GM19023 (cell line): ENCODE results near the gene MCEE.
A peak's percentile ranks its signal among the peaks of the same experiment; 100 is the strongest.
"Not testable (repeated sequence)": the region's sequence is repeated elsewhere in the genome, so short reads cannot be mapped to it uniquely, and the experiment has no call there.

ENCODE experiments used
- ATAC-seq: cut with Tn5 transposase; IDR thresholded peaks from one replicate; pipeline ENCODE4 v1.9.1; 2021; ENCODE audit warnings: mild to moderate bottlenecking, moderate library complexity; ENCODE audit not compliant: unreplicated experiment

Gene MCEE

DNA sequence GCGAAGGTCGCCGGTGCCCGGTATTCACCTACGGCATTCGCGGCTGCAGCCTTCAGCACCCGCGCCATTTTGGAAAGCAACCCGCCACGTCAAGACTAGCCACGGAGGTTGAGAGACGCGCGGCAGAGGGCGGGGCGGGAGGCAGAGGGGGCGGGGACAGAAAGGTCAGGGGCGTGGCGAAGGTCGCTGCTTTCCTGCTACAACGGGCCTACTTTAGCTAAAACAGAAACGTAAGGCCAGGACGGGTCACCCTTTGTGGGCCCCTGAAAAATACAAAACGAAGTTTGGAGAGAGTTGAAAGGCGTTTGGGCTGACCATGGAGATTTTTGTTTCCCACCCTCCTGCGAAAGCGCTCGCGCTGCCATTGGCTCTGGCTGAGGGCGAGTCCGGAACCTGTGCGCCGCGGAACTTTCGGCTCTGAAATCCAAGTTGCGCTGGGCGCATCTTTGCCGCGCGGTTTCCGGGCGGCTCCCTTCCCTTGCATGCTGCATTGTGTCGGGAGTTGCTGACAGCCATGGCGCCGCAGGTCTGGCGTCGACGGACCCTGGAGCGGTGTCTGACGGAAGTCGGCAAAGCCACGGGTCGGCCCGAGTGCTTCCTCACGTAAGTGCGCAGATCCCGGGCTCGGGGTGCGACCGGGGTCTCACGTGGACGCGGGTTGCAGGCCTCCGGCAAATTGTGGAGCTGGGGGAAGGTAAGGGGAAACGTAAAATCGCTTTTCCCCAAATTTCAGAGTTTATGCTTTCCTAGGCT lies at the start of gene MCEE, which contains the start of gene MPHOSPH10:
Gene MCEE, minus strand, starts transcription at position 78 of the 753 bp plus-strand sequence. Its CDS starts 10 bp downstream, at position 68.
Gene MPHOSPH10, plus strand, starts transcription at position 483 of the 753 bp plus-strand sequence. Its CDS starts 32 bp downstream, at position 515.
- peak; percentile 96 for ATAC-seq

DNA sequence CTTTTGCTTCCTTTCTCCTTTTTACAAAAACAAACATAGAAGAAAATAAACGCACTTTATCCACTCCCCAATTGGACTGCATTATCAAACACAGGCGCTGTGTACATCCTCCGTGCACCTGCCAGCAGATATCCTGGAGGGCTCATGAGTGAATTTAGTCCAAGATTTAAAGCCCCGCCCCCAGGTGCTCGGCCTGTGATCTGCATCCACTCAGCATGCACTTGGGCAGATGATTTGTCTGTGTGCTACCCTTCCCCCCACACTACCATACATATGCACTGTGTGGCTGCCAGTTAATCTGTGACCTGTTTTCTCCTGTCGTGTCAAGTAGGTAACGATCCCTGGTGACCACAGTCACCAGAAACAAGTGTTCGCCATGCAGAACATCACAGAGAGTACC lies 48.8 kb upstream of the MCEE start:
- not testable (repeated sequence) for ATAC-seq

DNA sequence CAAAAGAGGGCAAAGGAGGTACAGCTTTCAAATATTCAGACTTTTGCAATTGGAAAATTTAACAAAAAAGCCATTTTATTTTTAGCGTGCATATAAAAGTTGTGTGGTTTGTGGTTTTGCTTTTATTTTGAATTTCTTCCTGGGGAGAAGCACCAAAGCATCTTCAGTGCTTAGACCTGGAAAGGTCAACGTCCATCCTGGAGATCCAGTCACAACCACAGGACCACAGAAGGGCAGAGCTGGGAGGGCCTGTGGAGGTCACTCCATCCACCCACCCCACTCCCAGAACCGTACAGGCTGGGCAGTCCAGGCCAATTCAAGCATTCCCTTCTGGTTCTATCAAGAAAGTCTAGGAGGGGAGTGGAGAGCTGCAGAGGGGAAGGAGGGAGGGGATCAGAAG lies 44.2 kb upstream of the MCEE start:
- no peak for ATAC-seq

DNA sequence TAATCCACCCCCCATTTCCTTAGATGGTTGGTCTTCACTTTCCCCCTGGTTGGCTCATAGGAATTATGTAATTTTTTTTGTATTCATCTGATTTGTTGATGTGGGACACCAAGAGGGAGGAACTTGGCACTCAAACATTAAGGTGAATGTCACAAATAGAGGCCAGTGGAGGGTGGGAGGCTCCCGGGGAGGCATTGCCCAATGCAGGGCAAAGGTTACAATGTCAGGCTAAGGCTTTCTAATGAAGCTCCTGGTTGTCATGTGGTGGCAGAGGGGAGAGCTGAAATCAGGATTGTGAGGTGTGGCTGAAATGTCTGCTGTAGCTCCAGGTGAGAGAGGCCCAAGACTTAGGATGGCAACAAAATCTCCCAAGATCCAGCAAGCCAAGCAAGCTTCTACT lies 43.1 kb upstream of the MCEE start:
- ATAC-seq: no peak

DNA sequence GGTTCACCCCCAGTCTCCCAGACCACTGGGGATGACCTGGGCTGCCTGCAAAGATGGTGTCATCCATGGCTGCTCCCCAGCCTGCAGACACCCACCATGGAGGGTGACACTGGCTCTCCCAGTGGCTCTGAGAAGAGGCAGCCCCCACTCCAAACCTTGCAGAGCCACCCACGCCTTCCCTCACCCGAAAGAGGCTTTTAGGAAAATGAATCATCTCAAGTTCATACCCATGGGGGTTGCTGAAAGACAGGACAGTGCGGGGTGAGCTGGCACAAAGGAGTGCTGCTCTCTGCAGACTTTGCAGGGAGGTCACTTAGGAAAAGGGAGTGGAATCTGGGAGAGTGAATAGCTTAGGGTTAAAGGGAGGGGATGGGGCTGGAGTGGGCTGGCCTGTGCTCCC lies 36.8 kb upstream of the MCEE start:
- ATAC-seq: no peak

DNA sequence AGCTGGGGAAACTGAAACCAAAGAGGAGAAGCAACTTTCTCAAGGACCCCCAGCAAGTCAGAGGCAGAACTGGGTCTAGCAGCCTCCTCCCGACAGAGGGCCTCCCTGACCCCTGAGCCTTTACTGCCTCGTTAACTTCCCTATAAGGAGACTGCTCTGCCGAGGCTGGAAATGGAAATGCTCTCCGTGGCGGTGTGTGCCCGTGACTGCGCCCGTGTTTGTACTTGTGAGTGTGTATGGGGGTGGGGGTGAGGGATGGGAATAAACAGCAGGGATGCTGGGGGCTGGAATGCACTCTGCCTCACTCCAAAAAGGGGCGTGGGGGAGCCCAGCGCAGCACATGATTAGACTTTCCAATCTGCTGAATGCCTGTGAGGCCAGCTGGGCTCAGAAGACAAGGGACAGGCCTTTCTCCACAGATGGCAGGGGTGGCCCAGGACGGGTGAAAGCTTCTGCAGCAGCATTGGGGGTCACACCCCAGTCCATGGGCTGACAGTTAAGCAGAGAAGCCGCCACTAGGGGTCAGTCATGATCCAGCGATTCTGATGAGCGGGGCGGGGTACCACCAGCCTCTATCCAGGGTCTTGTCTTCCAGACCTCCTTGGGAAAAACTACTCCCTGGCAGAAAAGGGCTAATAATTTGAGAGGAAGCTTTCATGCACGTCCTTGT lies 27.2 kb upstream of the MCEE start:
- no peak for ATAC-seq

DNA sequence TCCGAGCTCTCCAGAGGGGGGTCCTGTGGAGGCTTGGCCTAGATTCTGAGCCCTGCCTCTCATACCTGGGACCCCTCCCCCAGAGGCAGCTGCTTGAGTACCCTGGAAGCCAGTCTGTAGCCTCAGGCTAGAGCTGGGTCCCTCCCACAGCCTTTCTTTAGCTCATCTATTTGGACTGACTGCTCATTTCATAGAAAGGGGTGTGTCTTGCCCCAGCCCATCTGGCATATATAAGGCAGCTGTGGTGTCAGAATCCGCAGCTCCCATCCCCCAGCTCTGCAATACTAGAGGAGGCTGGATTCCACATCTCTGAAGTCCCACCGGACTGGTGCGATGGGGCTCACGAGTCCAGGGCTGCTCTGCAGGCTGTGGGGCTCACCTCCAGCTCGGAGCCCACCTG lies 26.5 kb upstream of the MCEE start:
- no peak for ATAC-seq

DNA sequence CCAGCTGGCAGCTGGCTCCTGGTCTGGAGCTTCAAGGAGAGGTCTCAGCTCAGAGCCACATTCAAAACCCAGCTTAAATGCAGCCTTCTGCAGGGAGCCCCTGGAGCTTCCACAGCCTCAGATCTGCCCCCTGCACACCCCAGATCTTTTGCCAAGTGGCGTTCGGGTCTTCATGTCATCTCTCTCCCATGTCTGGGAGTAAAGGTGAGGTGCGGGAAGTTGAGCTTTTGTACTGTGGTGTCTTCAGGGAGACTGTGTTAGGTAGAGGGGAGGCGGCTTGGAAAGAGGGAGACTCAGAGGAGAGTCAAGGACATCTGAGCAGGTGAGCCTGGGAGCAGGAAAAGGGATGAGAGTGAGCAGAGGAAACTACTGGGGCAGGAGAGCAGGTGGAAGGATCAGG lies 25.8 kb upstream of the MCEE start:
- no peak for ATAC-seq

DNA sequence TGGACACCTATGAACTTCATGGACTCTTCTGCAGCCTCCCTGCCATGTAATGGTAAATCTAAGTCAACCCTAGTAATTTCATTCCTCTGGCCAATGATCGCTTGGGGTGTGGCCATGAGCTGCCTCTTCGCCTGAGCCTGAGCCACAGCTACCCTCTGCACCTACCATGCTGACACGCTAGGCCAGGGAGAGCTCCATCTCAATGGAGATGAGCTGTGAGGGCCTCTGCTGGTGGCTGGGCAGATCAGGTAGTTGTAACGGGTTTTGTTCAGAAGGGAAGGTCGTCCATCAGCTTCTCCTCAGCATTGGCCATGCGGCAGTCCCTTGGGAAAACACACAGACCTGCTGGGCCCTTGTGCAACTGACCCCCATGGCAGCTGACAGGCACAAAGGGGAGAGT lies 24.8 kb upstream of the MCEE start:
- ATAC-seq: peak; percentile 73

DNA sequence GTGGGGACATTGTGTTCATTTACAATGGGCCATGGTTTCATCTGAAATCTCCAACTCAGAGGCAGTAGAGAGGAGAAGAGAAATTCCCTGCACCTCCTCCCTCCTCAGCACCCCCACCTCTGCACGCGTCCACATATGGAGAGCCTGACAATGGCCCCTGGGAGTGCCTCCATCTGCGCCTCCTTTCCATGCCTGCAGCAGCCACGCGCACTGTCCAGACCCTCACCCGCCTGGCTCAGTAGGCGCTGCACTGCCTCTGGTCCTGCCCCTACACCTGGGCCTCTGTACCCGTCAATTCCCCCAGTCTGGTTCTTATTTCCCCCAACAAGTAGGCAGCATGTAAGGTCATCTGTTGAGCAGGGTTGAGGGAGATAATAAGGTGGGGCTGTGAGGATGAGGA lies 24.2 kb upstream of the MCEE start:
- ATAC-seq: no peak

DNA sequence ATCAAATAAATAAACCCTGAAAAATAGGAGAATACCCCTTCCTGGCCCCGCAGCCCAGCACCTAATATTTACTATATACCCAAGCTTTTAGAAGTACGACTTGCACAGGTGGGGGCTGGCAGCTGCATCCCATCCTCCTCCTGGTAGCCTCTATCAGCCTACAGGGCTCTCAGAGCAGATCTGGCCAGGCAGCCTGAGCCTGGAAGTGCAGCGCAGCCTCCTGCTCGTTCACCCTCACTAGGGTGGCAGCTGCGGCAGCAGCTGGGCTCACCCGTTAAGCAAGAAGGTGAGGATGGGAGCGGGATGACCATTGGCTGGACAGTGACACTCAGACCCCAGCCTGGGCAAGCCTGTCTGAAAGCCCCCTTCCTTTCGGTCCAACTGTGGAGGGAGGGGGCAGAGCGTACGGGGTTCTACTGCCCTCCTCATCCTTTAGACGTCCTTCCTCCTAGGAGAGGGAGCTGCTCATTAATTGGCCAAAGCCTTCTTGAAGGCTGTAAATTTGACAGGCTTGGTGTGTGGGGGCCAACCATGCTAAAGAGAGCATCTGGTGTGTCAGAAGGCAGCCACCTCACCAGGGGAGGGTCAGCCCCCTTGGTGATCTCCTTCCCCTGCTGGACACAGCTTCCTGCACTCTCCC lies 23.7 kb upstream of the MCEE start:
- no peak for ATAC-seq

DNA sequence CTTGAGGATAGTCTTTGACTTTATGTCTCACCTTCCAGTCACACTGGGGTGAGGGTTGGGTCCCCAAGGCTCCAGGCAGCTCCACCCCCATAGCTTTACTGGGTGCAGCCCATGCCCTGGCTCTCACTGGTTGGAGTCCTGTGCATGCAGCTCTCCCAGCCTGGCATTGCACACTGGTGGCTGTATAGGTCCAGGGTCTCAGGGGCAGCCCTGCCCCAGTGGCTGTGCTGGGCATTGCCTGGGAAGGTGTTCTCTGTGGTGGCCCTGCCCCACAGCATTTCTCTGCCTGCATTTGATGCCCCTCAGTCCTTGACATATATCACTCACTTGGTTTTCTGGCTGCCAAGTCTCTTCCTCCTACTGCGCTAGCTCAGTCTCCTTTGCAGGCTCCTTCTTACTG lies 21.6 kb upstream of the MCEE start:
- ATAC-seq: no peak

DNA sequence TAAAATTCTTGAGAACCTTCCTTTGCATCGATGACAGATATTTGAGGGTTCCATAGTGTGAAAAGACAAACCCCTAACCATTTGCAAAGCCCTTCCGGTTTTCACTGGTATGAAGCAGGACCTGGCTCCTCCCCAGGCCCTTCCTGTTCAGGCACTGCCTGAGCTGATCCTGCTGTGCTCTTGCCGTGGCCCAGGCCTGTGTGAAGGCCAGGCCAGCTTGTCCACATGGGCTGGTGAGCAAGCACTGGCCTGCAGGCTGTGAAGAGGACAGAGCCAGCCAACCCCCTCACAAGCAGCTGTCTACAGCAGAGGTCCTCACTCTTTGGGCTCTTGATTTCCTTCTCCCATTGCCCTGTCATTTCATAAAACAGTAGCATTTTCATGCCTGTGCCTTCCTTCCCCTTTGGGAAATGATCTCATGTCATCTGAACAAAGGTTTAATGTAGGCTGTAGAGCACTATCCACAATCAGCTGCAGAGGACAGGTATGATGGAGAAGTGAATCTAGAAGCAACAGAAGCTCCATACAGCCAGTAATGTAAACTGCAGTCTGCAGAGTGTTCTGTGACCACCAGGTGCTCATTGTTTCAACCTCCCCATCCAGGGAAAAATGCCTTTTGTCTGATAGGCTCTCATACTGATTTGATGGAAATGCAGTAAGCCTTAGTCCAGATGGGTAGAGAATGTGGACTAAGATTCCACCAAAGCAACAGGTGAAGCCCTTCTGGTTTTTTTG lies 20.2 kb upstream of the MCEE start:
- ATAC-seq: no peak

DNA sequence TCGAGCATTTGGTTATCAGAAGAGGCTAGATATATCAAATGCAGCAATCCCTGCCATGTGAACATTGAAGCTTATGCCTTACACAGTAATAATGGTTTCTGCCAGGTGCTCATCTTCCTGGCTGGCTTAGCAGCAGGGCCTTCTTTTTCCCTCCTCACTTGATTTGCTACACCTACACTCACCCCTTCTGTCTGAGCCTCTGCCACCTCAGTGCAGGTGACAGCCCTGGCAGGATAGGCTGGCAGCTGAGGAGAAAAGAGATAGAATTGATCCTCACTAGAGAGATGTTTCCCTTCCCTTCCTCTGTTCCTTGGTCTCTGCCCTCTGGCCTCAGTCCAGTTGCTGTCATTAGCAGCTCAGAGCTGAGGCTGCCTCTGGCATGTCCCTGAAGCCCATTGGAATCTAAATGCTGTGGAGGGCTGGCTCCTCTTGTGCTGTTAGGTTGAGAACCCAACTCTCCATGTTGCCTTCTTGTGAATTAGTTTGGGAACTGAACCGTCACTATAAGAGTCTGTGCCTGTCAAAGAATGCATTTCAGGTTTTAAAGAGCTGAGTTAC lies 18.6 kb upstream of the MCEE start:
- no peak for ATAC-seq

DNA sequence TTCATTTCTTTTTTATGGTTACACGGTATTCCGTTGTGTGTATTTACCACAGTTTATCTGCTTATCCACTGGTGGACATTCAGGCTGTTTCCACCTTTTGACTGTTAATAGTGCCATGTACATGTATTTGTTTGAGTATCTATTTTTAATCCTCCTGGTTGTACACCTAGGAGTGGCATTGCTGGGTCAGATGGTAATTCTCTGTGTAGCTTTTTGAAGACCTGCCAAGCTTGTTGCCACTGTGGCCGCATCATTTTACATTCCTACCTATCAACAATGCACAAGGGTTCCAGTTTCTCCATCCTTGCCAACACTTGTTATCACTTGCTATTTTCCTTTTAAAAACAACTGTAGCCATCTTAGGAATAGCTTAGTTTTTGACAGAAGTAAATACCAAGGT lies 13.8 kb upstream of the MCEE start:
- no peak for ATAC-seq

DNA sequence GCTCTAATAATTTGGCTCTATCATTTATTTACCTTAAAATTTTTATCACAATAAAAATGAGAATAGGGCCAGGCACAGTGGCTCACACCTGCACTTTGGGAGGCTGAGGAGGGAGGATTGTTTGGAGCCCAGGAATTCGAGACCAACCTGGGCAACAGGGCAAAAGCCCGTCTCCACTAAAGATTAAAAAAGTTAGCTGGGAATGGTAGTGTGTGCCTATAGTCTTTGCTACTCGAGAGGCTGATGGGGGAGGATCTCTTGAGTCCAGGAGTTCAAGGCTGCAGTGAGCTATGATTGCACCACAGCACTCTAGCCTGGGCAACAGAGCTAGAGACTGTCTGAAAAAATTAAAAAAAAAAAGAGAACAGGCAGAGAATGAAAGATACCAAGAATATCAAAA lies 6.1 kb upstream of the MCEE start:
- ATAC-seq: no peak

DNA sequence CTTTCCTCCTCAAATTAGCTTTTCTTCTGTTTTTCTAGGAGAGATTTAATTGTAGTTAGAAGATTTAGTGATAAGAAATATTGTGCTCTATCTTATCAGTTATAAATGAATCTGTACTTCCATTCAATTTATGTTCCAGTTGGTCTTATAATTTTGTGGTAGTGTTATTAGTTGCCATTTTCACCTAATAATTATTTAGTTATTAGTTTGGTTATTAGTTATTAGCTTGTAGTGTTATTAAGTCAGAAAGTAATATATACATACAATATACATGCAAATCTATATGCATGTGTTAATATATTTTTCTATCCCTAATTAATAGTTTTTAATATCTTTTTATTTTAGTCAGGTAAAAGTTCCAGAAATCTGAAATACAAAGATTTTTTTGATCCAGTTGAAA lies 3.6 kb upstream of the MCEE start:
- no peak for ATAC-seq

DNA sequence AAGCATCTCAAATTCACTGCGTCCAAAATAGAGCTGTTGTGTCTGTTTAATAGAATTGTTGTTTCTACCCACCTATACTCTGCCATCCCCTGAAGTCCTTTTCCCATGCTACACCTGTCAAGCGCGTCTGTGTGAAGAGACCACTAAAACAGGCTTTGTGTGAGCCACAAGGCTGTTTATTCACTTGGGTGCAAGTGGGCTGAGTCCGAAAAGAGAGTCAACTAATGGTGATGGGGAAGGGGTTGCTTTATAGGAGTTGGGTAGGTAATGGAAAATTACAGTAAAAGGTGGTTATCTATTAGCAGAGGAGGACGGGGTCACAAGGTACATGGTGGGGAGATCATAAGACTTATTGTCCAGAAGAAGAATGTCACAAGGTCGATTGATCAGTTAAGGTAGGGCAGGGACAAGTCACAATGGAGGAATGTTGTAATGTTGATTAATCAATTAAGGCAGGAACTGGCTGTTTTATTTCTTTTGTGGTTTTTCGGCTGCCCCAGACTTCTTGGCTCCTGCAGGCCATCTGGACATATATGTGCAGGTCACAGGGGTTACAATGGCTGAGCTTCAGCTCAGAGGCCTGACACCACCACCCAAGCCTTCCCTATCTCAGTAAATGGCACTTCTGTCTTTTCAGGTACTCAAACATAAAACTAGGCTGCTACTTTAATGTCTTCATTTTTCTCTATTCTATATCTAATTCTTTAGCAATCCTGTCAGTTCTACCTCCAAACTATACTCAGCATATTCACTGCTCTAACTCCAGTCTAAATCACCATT lies 1.5 kb upstream of the MCEE start:
- ATAC-seq: not testable (repeated sequence)

DNA sequence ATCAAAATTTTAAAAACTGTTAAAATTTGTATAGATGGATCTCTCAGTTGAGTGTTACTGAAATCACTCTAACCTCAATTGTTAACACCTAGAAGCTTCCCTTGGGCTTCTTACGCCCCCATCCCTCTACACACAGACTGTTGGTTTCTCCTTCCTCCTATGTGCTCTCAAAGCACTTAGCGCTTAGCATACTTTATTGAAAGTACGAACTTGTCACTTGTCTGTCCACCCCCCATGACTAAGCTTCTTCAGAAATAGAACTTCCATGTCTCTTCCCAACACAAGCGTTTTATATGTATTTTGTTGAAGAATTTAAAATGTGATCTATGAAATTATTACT lies 846 bp upstream of the MCEE start:
- no peak for ATAC-seq

DNA sequence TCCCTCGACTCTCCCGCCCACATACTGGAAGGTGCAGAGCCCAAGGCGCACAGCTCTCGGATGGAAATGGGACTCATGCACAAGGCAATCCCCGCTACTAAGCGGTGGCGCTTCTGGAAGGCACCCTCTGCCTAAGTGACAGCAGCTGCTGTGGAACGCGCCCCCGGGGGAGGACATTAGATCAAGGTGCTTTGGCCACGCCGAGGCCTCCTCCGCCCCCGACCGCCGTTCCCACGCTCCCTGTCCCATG lies 202 bp downstream of the MCEE start:
- peak; percentile 52 for ATAC-seq
